Testis (tissue), 2 donors: ENCODE results near the gene TENM4.

Experiments used
- POLR2A ChIP-seq: fragments of 450-650 bp; IDR thresholded peaks from one replicate; pipeline ENCODE4 v1.6.1; 2017; ENCODE audit warnings: antibody characterized with exemption, mild to moderate bottlenecking, moderate library complexity
- TF ChIP-seq, protein P1 (sequence below), 3 experiments: fragments of 450-650 bp in 2 of 3; fragments of 200-600 bp in 1 of 3; sonication (generic) in 1 of 3; IDR thresholded peaks; one replicate each; pipeline ENCODE4 v1.5.1; 2016 to 2019; ENCODE audit warnings: antibody characterized with exemption in 3 of 3, mild to moderate bottlenecking in 2 of 3, moderate library complexity in 1 of 3

DNA sequence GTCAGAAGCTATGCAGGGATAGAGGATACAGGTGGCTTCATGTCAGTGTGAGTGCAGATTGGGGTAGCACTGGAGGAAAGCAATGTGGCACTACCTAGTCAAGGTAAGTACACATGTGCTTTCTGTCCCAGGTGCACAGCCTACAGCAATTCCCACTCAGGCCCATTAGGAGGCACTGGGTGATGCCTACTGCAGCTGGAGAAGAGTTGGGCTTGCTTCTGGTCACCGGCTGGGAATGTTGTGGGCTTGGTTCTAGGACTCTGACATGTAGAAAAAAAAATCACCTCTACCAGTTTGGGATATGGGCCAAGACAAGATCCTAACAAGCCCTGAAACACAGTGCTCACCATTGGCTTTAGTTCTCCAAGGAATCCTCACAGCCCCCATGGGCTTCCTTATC lies 69.7 kb downstream of the TENM4 start:
- TF ChIP-seq, protein P1, sequence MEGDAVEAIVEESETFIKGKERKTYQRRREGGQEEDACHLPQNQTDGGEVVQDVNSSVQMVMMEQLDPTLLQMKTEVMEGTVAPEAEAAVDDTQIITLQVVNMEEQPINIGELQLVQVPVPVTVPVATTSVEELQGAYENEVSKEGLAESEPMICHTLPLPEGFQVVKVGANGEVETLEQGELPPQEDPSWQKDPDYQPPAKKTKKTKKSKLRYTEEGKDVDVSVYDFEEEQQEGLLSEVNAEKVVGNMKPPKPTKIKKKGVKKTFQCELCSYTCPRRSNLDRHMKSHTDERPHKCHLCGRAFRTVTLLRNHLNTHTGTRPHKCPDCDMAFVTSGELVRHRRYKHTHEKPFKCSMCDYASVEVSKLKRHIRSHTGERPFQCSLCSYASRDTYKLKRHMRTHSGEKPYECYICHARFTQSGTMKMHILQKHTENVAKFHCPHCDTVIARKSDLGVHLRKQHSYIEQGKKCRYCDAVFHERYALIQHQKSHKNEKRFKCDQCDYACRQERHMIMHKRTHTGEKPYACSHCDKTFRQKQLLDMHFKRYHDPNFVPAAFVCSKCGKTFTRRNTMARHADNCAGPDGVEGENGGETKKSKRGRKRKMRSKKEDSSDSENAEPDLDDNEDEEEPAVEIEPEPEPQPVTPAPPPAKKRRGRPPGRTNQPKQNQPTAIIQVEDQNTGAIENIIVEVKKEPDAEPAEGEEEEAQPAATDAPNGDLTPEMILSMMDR (IDR thresholded peaks at IDR 0.05) = no peak
- no peak for TF ChIP-seq POLR2A
